Measurements from ENCODE around the gene STXBP4.

- no peak for TF ChIP-seq SUZ12 (IDR thresholded peaks at IDR 0.05; ENCODE audit: extremely low read depth, insufficient read depth, insufficient read length)
- no peak for TF ChIP-seq ZNF274 (IDR thresholded peaks at IDR 0.05; ENCODE audit: low read depth, low read length)
Measured at GRCh38 chr17:54983260-54983659, 14.7 kb downstream of the STXBP4 start.
